ENCODE results near the gene LEFTY1.

GRCh38 chr1:225914947-225915346 lies 26.0 kb upstream of the LEFTY1 start:
- TF ChIP-seq GATA2 (IDR thresholded peaks at IDR 0.05; ENCODE audit: low read depth, low read length) (no peak), GATA3 (IDR thresholded peaks at IDR 0.05; ENCODE audit: low read depth, low read length) (no peak)

Measured in SH-SY5Y (cell line).